Lower leg skin (tissue), 4 donors: ENCODE data around the gene DHRSX. TPM values are rescaled to one million over a fixed set of nuclear protein-coding genes. Genes with fewer than 3 reads are reported as not detected.

Source experiments
- DNase-seq, 2 donors: peaks; one replicate each; pipeline ENCODE4 v3.0.0-alpha.2; 2019; ENCODE audit warnings: low spot score in 2 of 2
- H3K4me3 ChIP-seq: fragments of 200-600 bp; sonication (generic); 2 replicates; pipeline ENCODE4 v1.5.1; 2017; ENCODE audit warnings: mild to moderate bottlenecking, low read depth; ENCODE audit not compliant: poor library complexity, severe bottlenecking
- POLR2A ChIP-seq, 2 donors: fragments of 450-650 bp; IDR thresholded peaks; one replicate each; pipeline ENCODE4 v1.6.1; 2016 to 2017; ENCODE audit warnings: antibody characterized with exemption in 2 of 2, mild to moderate bottlenecking in 1 of 2, moderate library complexity in 1 of 2
- WGBS, 2 donors: methylation state at CpG; one replicate each; pipeline ENCODE4 v1.1.5; 2018; 5-methylcytosine and 5-hydroxymethylcytosine counted together
- intact Hi-C: fragments of 100-400 bp; cut with DNase I; formaldehyde crosslinking; loops from one replicate; pipeline ENCODE4 v1.15.0; 2023; ENCODE audit warnings: low total_unique reads
- total RNA-seq, 4 donors: library from RNA; depleted of rRNA; stranded (reverse); fragments of >200 nt; gene quantifications; one replicate each; pipeline ENCODE4 v1.1.0, GENCODE V29; 2016
- TF ChIP-seq, protein P1 (sequence below), 3 donors: fragments of 450-650 bp; IDR thresholded peaks; one replicate each; pipeline ENCODE4 v1.5.1; 2016; ENCODE audit warnings: antibody characterized with exemption in 3 of 3, mild to moderate bottlenecking in 3 of 3, moderate library complexity in 2 of 3

DHRSX gene
- total RNA-seq, 4 donors from 2014 or later = 10.9 to 21.7 (median 16.2) TPM

DNA sequence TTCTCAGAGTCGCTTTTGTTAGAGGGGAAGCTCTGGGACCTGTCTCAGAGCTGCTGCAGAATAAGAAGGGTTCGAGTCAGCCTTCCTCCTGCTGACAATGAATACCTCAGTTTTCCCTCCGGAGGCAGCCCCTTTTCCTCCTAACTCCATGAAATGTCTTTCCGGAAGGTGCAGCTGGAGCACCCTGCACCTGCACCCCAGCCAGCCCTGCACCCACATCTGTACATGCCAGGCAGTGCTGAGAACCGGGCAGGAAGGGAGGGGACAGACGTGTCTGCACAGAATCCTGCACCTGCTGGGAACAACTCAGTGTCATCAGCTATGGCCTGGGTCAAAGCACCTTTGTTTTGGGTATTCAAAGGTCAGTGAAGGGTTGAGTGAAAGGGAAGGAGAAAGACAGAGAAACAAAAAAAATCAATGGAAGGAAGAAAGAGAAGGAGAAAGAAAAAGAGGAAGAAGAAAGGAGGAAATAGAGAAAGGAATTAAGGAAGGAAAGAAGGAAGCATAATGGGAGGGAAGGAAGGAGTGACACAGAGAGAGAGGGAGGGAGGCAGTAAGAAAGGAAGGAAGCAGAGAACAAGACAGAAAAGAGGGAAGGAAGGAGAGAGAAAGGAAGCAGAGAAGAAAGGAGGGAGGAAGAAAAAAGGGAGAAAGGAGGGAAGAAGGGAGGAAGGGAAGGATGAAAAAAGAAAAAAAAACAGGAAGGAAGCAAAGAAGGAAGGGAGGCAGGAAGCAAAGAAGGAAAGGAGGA lies 273.7 kb downstream of the DHRSX start:
- 91 to 94% methylated on average over 6 of the region's 6 CpGs for WGBS, 2 donors
- H3K4me3 ChIP-seq = no peak overlapping the region
- TF ChIP-seq POLR2A (IDR thresholded peaks at IDR 0.05) = no peak
- TF ChIP-seq, protein P1, sequence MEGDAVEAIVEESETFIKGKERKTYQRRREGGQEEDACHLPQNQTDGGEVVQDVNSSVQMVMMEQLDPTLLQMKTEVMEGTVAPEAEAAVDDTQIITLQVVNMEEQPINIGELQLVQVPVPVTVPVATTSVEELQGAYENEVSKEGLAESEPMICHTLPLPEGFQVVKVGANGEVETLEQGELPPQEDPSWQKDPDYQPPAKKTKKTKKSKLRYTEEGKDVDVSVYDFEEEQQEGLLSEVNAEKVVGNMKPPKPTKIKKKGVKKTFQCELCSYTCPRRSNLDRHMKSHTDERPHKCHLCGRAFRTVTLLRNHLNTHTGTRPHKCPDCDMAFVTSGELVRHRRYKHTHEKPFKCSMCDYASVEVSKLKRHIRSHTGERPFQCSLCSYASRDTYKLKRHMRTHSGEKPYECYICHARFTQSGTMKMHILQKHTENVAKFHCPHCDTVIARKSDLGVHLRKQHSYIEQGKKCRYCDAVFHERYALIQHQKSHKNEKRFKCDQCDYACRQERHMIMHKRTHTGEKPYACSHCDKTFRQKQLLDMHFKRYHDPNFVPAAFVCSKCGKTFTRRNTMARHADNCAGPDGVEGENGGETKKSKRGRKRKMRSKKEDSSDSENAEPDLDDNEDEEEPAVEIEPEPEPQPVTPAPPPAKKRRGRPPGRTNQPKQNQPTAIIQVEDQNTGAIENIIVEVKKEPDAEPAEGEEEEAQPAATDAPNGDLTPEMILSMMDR (IDR thresholded peaks at IDR 0.05) = no peak
- DNase-seq = no peak
- intact Hi-C loops = no loop called here

DNA sequence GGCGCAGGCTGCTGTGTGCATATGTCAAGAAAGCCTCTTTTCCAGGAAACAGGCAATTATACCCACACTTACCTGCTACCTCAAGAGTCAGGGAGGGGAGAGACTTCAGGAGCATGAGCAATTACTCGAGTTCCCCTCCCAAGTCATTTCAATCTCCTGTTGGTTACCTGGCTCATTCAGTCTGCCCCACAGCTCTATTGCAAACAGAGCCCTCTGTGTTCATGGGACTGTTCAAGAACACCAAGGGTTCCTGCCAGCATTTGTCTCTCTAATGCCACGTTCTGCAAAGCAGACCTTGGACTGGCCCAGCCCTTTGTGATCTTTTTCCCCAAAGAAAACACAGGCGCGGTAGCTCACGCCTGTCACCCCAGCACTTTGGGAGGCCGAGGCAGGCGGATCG lies 274.6 kb downstream of the DHRSX start:
- intact Hi-C loops = no loop called here

DNA sequence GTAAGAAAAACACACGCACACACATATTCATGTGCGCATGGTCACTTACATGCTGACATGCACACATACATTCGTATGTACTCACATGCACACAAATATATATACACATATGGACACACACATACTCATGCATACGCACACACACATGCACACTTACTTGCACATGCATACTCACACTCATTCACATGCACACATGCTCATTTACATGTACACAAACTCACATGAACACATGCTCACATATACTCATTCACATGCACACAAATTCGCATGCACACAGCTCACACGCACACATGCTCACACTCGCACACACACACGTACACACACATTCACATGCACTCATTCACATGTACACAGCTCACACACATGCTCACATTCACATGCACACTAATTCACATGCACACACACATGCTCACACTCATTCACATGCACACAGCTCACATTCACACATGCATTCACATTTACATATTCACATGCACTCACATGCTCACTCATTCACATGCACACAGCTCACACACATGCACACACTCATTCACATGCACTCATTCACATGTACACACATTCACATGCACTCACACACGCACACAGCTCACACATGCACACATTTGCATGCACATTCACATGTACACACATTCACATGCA lies 276.1 kb downstream of the DHRSX start:
- DNase-seq = no peak
- WGBS, 2 donors = 92 to 97% methylated on average over 9 of the region's 9 CpGs
- intact Hi-C loops = no loop called here
- TF ChIP-seq, protein P1 (IDR thresholded peaks at IDR 0.05) = no peak
- TF ChIP-seq POLR2A (IDR thresholded peaks at IDR 0.05) = no peak
- H3K4me3 ChIP-seq = no peak overlapping the region

More for the DNA sequence above, 274.6 kb downstream of the DHRSX start:
- 89 to 96% methylated on average over 9 of the region's 9 CpGs for WGBS, 2 donors
- DNase-seq = no peak
- TF ChIP-seq, protein P1 (IDR thresholded peaks at IDR 0.05) = no peak
- no peak for TF ChIP-seq POLR2A (IDR thresholded peaks at IDR 0.05)
- H3K4me3 ChIP-seq = no peak overlapping the region

DNA sequence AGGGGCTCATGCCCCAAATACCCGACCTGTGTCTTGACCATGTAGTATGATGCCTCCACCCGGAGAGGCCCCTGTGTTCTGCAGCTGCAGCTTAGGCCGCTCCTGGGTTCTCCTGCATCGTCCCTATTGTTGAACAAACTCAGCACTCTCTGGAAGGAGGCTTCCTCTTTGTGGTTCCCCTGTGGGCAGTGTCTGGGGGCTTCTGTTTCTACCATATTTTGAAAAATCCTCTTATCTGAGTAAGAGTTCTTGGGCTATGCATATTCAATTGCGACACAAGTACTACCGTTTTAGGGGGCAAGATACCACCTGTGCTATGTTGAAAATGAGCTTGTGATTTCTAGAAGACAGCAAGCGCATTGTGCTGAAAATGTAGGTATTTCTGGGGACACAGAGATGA lies 276.6 kb downstream of the DHRSX start:
- no peak for DNase-seq
- no peak for TF ChIP-seq POLR2A (IDR thresholded peaks at IDR 0.05)
- TF ChIP-seq, protein P1 (IDR thresholded peaks at IDR 0.05) = no peak
- no peak overlapping the region for H3K4me3 ChIP-seq
- intact Hi-C loops = no loop called here
- 76 to 86% methylated on average over 7 of the region's 7 CpGs for WGBS, 2 donors

DNA sequence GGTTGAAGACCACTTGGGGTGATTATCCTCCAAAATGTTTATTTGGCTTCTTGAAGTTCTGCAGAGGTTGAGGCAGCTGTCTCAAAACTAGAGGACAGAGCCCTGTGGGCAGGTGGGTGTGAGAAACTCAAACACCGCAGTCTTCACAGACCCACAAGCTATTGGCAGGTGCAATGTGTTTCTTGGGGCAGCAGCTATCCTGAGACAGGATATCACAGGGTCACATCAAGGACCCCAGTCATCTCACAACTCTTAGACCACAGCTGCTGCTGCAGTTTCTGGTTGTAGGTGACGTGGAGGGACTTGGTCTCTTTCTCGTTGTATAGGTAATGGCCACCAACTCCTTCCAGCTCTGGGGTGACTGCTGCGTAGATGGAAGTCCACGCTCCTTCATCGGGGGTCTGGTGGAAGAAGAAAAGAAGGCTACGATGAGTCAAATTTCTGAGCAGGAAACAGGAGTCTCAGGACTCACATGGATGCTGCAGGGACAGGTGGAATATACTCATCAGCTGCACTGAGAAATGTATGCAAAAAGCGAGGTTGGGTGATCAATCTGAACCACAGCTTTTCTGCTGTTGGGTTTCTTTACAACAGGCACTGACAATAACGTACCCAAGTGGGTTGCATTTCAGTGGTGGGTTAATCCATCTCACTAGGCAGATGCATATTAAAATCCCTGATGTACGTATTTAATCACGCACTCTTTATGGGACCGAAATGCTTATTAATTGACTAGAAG lies 279.8 kb downstream of the DHRSX start:
- 86 to 95% methylated on average over 12 of the region's 12 CpGs for WGBS, 2 donors
- intact Hi-C loops = no loop called here
- DNase-seq = no peak
- no peak for TF ChIP-seq POLR2A (IDR thresholded peaks at IDR 0.05)
- TF ChIP-seq, protein P1 (IDR thresholded peaks at IDR 0.05) = no peak
- H3K4me3 ChIP-seq = no peak overlapping the region
